ENCODE results near the gene TAOK1. TPM values are rescaled to one million over a fixed set of nuclear protein-coding genes. Genes with fewer than 3 reads are reported as not detected.

TAOK1 gene
- total and polyA plus RNA-seq, 2 of the 13 experiments (the other 11 are each of a cell fraction or from before 2014, with no cell fraction given): 14.1 to 23.0 TPM

DNA sequence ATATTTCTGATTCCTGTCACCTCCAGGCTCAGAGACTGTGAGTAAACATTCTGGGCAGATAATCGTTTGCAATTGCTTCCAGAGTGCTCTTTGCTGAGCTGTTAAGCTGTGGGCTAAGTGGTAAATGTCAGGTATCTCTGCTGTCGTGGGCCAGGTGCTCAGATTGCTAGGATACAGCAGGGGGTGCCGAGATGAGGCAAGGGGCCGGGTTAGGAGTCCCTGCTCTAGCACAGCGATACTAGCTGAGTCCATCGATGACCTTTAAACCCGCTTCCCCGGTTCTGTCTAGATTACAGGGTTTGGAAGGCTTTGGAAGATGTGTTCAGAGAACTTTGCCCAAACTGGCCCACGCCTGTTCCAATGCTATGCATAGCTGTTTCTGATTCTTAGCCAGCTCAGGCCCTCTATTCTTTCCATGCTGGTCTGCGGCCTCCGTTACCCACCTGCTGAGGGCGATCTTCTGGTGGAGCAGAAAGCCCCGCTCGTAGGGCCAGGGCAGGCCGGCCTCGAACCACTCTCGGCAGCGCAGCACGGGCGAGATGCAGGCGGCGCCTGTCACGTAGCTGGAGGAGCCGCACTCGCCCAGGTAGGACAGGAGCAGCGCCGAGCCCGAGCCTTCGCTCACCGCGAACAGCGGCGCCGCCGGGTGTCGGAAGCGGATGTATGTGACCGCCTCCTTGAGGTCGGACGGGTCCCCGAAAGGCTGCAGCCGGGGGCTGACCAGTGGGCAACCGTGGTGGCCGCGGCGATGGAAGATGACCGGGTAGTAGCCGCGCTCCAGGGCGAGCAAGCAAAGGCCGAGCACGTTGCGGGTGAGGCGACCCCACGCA is 175.7 kb downstream of the TAOK1 start (continued):
- TF ChIP-seq, protein P1, sequence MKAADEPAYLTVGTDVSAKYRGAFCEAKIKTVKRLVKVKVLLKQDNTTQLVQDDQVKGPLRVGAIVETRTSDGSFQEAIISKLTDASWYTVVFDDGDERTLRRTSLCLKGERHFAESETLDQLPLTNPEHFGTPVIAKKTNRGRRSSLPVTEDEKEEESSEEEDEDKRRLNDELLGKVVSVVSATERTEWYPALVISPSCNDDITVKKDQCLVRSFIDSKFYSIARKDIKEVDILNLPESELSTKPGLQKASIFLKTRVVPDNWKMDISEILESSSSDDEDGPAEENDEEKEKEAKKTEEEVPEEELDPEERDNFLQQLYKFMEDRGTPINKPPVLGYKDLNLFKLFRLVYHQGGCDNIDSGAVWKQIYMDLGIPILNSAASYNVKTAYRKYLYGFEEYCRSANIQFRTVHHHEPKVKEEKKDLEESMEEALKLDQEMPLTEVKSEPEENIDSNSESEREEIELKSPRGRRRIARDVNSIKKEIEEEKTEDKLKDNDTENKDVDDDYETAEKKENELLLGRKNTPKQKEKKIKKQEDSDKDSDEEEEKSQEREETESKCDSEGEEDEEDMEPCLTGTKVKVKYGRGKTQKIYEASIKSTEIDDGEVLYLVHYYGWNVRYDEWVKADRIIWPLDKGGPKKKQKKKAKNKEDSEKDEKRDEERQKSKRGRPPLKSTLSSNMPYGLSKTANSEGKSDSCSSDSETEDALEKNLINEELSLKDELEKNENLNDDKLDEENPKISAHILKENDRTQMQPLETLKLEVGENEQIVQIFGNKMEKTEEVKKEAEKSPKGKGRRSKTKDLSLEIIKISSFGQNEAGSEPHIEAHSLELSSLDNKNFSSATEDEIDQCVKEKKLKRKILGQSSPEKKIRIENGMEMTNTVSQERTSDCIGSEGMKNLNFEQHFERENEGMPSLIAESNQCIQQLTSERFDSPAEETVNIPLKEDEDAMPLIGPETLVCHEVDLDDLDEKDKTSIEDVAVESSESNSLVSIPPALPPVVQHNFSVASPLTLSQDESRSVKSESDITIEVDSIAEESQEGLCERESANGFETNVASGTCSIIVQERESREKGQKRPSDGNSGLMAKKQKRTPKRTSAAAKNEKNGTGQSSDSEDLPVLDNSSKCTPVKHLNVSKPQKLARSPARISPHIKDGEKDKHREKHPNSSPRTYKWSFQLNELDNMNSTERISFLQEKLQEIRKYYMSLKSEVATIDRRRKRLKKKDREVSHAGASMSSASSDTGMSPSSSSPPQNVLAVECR (CRISPR knock-in tag; IDR thresholded peaks at IDR 0.05; ENCODE audit: borderline replicate concordance): peak; percentile 71
- peak; percentile 71 for TF ChIP-seq PHF8 (CRISPR knock-in tag; IDR thresholded peaks at IDR 0.05)
- TF ChIP-seq, protein P2, sequence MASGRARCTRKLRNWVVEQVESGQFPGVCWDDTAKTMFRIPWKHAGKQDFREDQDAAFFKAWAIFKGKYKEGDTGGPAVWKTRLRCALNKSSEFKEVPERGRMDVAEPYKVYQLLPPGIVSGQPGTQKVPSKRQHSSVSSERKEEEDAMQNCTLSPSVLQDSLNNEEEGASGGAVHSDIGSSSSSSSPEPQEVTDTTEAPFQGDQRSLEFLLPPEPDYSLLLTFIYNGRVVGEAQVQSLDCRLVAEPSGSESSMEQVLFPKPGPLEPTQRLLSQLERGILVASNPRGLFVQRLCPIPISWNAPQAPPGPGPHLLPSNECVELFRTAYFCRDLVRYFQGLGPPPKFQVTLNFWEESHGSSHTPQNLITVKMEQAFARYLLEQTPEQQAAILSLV (CRISPR knock-in tag; IDR thresholded peaks at IDR 0.05; ENCODE audit: borderline replicate concordance): no peak
- TF ChIP-seq ZNF274 (CRISPR knock-in tag; IDR thresholded peaks at IDR 0.05): peak; percentile 34; the same call in 1 of the 2 replicates
- 0 out of 2 replicates have a peak, but pooled peaks have one; percentile 16 for TF ChIP-seq ZNF546 (CRISPR knock-in tag; conservative IDR thresholded peaks at IDR 0.05)
- peak; percentile 56; the same call in 1 of the 2 replicates for TF ChIP-seq HDAC1 (CRISPR knock-in tag; IDR thresholded peaks at IDR 0.05)
- TF ChIP-seq FOXA1 (IDR thresholded peaks at IDR 0.05): no peak
- TF ChIP-seq FOXA1 (CRISPR knock-in tag; IDR thresholded peaks at IDR 0.05): 0 out of 2 replicates have a peak, but pooled peaks have one; percentile 9
- peak; percentile 21; the same call in 1 of the 2 replicates for TF ChIP-seq ZNF83 (CRISPR knock-in tag; IDR thresholded peaks at IDR 0.05; ENCODE audit: borderline replicate concordance)
- TF ChIP-seq, protein P3, sequence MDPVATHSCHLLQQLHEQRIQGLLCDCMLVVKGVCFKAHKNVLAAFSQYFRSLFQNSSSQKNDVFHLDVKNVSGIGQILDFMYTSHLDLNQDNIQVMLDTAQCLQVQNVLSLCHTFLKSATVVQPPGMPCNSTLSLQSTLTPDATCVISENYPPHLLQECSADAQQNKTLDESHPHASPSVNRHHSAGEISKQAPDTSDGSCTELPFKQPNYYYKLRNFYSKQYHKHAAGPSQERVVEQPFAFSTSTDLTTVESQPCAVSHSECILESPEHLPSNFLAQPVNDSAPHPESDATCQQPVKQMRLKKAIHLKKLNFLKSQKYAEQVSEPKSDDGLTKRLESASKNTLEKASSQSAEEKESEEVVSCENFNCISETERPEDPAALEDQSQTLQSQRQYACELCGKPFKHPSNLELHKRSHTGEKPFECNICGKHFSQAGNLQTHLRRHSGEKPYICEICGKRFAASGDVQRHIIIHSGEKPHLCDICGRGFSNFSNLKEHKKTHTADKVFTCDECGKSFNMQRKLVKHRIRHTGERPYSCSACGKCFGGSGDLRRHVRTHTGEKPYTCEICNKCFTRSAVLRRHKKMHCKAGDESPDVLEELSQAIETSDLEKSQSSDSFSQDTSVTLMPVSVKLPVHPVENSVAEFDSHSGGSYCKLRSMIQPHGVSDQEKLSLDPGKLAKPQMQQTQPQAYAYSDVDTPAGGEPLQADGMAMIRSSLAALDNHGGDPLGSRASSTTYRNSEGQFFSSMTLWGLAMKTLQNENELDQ (CRISPR knock-in tag; IDR thresholded peaks at IDR 0.05; ENCODE audit: borderline replicate concordance): no peak
- 0 out of 2 replicates have a peak, but pooled peaks have one; percentile 55 for TF ChIP-seq ZNF343 (CRISPR knock-in tag; IDR thresholded peaks at IDR 0.05)
- 0 out of 2 replicates have a peak, but pooled peaks have one; percentile 11 for TF ChIP-seq HDAC2 (CRISPR knock-in tag; IDR thresholded peaks at IDR 0.05)
- TF ChIP-seq AGO1 (IDR thresholded peaks at IDR 0.05; ENCODE audit: low read depth, low read length, poor library complexity, severe bottlenecking): peak; percentile 74
- peak; percentile 44; the same call in 1 of the 2 replicates for TF ChIP-seq TARDBP (CRISPR knock-in tag; IDR thresholded peaks at IDR 0.05)
- peak; percentile 32; the same call in 1 of the 2 replicates for TF ChIP-seq YEATS4 (CRISPR knock-in tag; IDR thresholded peaks at IDR 0.05; ENCODE audit: borderline replicate concordance)
- TF ChIP-seq, protein P4, sequence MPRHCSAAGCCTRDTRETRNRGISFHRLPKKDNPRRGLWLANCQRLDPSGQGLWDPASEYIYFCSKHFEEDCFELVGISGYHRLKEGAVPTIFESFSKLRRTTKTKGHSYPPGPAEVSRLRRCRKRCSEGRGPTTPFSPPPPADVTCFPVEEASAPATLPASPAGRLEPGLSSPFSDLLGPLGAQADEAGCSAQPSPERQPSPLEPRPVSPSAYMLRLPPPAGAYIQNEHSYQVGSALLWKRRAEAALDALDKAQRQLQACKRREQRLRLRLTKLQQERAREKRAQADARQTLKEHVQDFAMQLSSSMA (CRISPR knock-in tag; IDR thresholded peaks at IDR 0.05): peak; percentile 82; the same call in 1 of the 2 replicates
- TF ChIP-seq ZNF563 (CRISPR knock-in tag; IDR thresholded peaks at IDR 0.05): peak; percentile 54; the same call in 1 of the 2 replicates
- no peak for TF ChIP-seq MXD4 (CRISPR knock-in tag; IDR thresholded peaks at IDR 0.05)
- TF ChIP-seq RXRA (CRISPR knock-in tag; IDR thresholded peaks at IDR 0.05): peak; percentile 53; the same call in 1 of the 2 replicates
- peak; percentile 42; the same call in 1 of the 2 replicates for TF ChIP-seq ZNF607 (CRISPR knock-in tag; IDR thresholded peaks at IDR 0.05; ENCODE audit: borderline replicate concordance)
- peak; percentile 65 for TF ChIP-seq BCL6 (CRISPR knock-in tag; IDR thresholded peaks at IDR 0.05)

Data from HepG2 (cell line).